ENCODE data around the gene ZNF385B. TPM values are rescaled to one million over a fixed set of nuclear protein-coding genes. Genes with fewer than 3 reads are reported as not detected.

Gene ZNF385B
- total RNA-seq, 1 experiment from 2014 or later = 0.57 TPM

GRCh38 chr2:179442206-179442605, 419.2 kb downstream of the ZNF385B start:
- Mint-ChIP-seq H3K9me3 (ENCODE audit: low read depth, unreplicated experiment) (no peaks in the 10 kb centered on the region), H3K27me3 (ENCODE audit: unreplicated experiment) (no peaks in the 10 kb centered on the region), H3K36me3 (ENCODE audit: insufficient read depth, unreplicated experiment) (no peaks in the 10 kb centered on the region), H3K27ac (ENCODE audit: unreplicated experiment) (no peak overlapping the region), H3K4me3 (ENCODE audit: low read depth, unreplicated experiment) (no peak overlapping the region), H3K4me1 (ENCODE audit: low read depth, unreplicated experiment) (peaks cover 45% of the 10 kb centered on the region)
- CTCF ChIA-PET = interaction anchor here (0.6 kb wide), 1 partner anchor 38 kb away, joined by 3 read pairs; no protein-coding TSS in a partner anchor
- TF ChIP-seq CTCF (IDR thresholded peaks at IDR 0.05; ENCODE audit: unreplicated experiment) = no peak
- DNase-seq = no peak
- intact Hi-C loops (cut with micrococcal nuclease; ENCODE audit: unreplicated experiment) = loop anchor here (5.0 kb wide), 1 partner anchor 135 kb away; no protein-coding TSS in a partner anchor
- no TSS peak for BruUV-seq (replicated peaks)

DNA sequence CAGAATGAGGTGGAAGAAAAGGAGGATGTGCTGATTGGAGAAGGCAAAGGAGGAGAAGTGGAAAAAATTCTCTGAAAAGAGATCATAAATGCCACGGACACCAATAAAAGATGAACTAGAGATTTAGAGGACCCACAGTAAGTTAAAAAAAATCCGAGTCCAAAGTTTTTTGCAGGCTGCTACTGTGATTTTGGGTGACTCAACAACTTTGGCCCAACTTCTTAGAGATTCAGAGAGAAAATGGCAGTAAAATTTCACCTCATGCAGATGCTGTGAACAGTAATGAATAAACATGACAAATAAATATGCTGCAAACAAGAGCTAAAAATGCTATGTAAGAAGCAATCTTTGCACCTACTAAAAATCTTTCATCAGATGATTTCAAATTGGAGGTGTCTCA, 419.9 kb downstream of the ZNF385B start:
- no peaks in the 10 kb centered on the region for H3K36me3 Mint-ChIP-seq (ENCODE audit: insufficient read depth, unreplicated experiment)
- H3K4me1 Mint-ChIP-seq (ENCODE audit: low read depth, unreplicated experiment) = peaks cover 39% of the 10 kb centered on the region
- intact Hi-C loops (cut with micrococcal nuclease; ENCODE audit: unreplicated experiment) = loop anchor here (5.0 kb wide), 1 partner anchor 136 kb away; no protein-coding TSS in a partner anchor
- no peak overlapping the region for H3K27ac Mint-ChIP-seq (ENCODE audit: unreplicated experiment)
- no peaks in the 10 kb centered on the region for H3K27me3 Mint-ChIP-seq (ENCODE audit: unreplicated experiment)
- no peaks in the 10 kb centered on the region for H3K9me3 Mint-ChIP-seq (ENCODE audit: low read depth, unreplicated experiment)
- TF ChIP-seq CTCF (IDR thresholded peaks at IDR 0.05; ENCODE audit: unreplicated experiment) = no peak
- no peak overlapping the region for H3K4me3 Mint-ChIP-seq (ENCODE audit: low read depth, unreplicated experiment)
- CTCF ChIA-PET = interaction anchor here (1.0 kb wide), 1 partner anchor 223 kb away, joined by 3 read pairs; no protein-coding TSS in a partner anchor
- no TSS peak for BruUV-seq (replicated peaks)
- no peak for DNase-seq

DNA sequence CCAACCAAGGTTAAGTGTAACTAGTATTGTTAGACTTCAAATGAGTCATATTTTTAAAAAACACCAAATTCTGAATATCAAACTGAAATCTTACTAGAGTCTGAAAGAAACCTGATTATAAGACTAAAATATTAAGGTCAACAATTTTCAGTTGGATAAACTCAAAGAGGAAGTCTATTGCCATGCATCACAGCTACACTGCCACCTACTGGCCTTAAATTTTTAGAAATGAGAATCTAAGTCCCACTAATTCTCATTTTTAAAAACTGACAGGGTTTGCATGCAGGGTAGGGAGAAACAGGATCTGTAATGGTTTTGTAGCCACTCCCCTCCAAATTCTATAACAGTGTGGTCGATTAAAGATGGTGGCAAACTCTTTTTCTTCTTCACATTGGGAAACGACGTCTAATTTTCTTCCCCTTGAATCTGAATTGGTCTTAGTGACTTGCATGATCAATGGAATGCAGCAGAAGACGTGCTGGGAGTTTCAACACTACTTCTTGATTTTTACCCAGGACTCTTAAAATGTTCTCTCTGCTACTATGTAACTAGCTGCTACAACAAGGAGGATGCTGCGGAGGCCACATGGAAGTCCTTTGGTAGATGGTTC, 420.7 kb downstream of the ZNF385B start:
- BruUV-seq (replicated peaks) = no TSS peak
- CTCF ChIA-PET = interaction anchor here (1.0 kb wide), 1 partner anchor 222 kb away, joined by 3 read pairs; no protein-coding TSS in a partner anchor
- Mint-ChIP-seq H3K36me3 (ENCODE audit: insufficient read depth, unreplicated experiment) (no peaks in the 10 kb centered on the region), H3K27ac (ENCODE audit: unreplicated experiment) (no peak overlapping the region), H3K27me3 (ENCODE audit: unreplicated experiment) (no peaks in the 10 kb centered on the region), H3K9me3 (ENCODE audit: low read depth, unreplicated experiment) (no peaks in the 10 kb centered on the region), H3K4me1 (ENCODE audit: low read depth, unreplicated experiment) (peaks cover 32% of the 10 kb centered on the region), H3K4me3 (ENCODE audit: low read depth, unreplicated experiment) (no peak overlapping the region)
- no peak for DNase-seq
- TF ChIP-seq CTCF (IDR thresholded peaks at IDR 0.05; ENCODE audit: unreplicated experiment) = peak; percentile 26
- intact Hi-C loops (cut with micrococcal nuclease; ENCODE audit: unreplicated experiment) = loop anchor here (5.0 kb wide), 1 partner anchor 137 kb away; no protein-coding TSS in a partner anchor

DNA sequence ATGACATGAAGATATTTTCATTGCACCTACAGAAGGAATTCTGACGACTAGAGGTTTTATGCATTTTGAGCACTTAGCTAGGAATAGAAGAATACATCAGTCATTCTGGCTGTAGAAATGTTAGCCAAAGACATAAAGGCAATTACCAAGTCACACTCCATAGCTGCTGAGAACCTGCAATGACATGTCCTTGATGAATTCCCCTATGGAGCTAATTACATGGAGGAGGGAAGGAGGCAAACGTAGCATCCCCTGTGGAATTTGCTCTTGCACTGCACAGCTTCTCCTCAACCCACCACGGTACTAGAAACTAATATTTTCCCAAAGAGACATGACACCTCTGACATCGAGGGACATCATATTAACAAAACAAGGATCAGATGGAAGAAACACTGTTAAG, 422.8 kb downstream of the ZNF385B start:
- Mint-ChIP-seq H3K9me3 (ENCODE audit: low read depth, unreplicated experiment) (no peaks in the 10 kb centered on the region), H3K27me3 (ENCODE audit: unreplicated experiment) (no peaks in the 10 kb centered on the region), H3K36me3 (ENCODE audit: insufficient read depth, unreplicated experiment) (no peaks in the 10 kb centered on the region), H3K27ac (ENCODE audit: unreplicated experiment) (no peak overlapping the region), H3K4me3 (ENCODE audit: low read depth, unreplicated experiment) (no peak overlapping the region), H3K4me1 (ENCODE audit: low read depth, unreplicated experiment) (peaks cover 24% of the 10 kb centered on the region)
- DNase-seq = no peak
- no TSS peak for BruUV-seq (replicated peaks)
- CTCF ChIA-PET = no interaction called here
- intact Hi-C loops (cut with micrococcal nuclease; ENCODE audit: unreplicated experiment) = no loop called here
- no peak for TF ChIP-seq CTCF (IDR thresholded peaks at IDR 0.05; ENCODE audit: unreplicated experiment)

Measured in Calu3 (cell line).